Measurements from ENCODE around the gene PRRT1B. TPM values are rescaled to one million over a fixed set of nuclear protein-coding genes. Genes with fewer than 3 reads are reported as not detected.

Gene PRRT1B
- total RNA-seq, 2 donors from 2014 or later = not detected

- intact Hi-C loops (cut with DNase I) = no loop called here
- DNase-seq (no peak), ATAC-seq (no peak)
These were observed 30.9 kb downstream of the PRRT1B start for GRCh38 chr9:131575946-131576853.

DNA sequence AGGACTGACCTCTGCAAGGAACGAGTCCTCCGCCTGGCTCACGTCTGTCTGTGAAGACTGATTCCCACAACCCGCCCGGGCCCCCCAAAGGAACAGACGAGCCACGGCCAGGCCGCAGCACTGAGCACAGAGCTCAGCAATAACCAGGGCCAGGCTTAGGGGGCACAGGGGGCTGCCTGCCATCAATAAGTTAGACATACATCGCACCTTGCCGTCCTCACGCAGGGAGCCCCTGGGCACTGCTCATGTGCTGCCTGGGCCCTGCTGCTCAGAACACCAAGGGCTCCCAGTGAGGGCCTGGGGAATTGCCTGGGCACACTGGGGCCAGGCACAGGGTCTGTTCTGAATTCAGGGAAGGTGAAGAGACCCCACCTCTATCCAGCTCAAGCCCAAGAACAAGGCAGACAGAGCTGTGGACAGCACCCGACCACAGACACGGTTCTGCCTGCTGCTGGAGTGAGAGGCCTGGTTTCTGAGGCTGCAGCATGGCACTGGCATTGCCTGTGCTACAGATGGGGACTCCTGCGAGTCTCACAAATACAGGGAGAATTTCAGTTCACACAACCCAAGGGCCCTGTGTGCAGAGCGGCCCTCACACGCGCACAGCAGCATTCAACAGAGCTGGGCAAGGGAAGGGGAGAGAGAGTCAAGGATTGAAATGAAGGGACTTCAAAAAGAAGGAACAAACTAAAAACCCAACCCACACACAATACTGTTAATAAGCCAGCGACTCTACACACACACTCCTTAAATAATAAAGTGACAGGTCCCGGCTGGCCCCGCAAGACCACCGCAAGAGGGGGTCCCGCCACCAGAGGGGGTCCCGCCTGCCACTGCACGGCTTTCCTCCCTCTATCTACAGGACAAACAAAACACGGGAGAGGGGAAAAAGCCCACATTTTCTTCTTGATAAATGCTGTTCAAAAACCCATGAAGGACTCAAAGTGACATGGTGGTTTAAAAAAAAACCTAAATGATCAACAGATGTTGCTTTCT is 32.0 kb downstream of the PRRT1B start:
- intact Hi-C loops (cut with DNase I) = no loop called here
- ATAC-seq (no peak), DNase-seq (no peak)

GRCh38 chr9:131578021-131578420 is 32.7 kb downstream of the PRRT1B start:
- ATAC-seq (no peak), DNase-seq (no peak)
- intact Hi-C loops (cut with DNase I) = no loop called here

GRCh38 chr9:131578731-131579504 is 33.6 kb downstream of the PRRT1B start:
- no peak for DNase-seq
- peak in 1 of 2 donors; percentile 42 for ATAC-seq
- intact Hi-C loops (cut with DNase I) = no loop called here

- DNase-seq (no peak), ATAC-seq (peak; percentile 78 to 83)
- intact Hi-C loops (cut with DNase I) = no loop called here
These were observed 34.5 kb downstream of the PRRT1B start for GRCh38 chr9:131579789-131580211.

GRCh38 chr9:131580358-131580757 is 35.0 kb downstream of the PRRT1B start:
- no peak for DNase-seq
- intact Hi-C loops (cut with DNase I) = no loop called here
- no peak for ATAC-seq

DNA sequence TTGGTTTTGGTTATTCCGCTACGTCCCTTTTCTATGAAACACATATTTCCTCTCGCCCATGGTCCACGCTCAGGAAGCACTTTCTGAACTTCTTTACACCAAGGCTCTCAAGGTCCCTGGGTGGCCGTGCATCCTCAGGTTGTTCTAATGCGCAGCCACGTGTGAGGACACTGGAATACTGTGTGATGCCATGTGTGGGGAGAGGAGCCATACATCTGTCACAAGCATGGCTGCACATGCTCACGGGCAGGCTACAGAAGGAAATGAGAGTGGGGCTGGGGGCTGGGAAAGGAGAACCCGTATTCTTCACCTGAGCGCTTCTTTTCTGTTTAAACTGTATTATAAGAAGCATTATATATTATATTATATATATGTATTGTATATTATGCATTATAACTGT is 36.7 kb downstream of the PRRT1B start:
- DNase-seq (no peak), ATAC-seq (no peak)
- intact Hi-C loops (cut with DNase I) = no loop called here

- intact Hi-C loops (cut with DNase I) = no loop called here
- DNase-seq = no peak
- ATAC-seq = no peak
These were observed 37.4 kb downstream of the PRRT1B start for GRCh38 chr9:131582466-131583336.

DNA sequence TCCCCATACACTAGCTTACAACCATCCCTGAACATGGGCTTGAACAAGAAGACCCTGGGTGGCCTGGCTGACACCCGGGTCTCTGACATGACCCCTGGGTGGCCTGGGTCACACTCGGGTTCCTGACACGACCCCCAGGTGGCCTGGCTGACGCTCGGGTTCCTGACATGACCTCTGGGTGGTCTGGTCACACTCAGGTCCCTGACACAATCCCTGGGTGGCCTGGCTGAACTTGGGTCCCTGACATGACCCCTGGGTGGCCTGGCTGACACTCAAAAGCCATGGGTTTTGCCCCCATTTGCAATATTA is 38.0 kb downstream of the PRRT1B start:
- DNase-seq (no peak), ATAC-seq (no peak)
- intact Hi-C loops (cut with DNase I) = no loop called here

GRCh38 chr9:131583836-131584555 is 38.7 kb downstream of the PRRT1B start:
- DNase-seq (no peak), ATAC-seq (no peak)
- intact Hi-C loops (cut with DNase I) = no loop called here

- DNase-seq = no peak
- no peak for ATAC-seq
- intact Hi-C loops (cut with DNase I) = no loop called here
These were observed 39.5 kb downstream of the PRRT1B start for GRCh38 chr9:131584858-131585257.

GRCh38 chr9:131585375-131585774 is 40.1 kb downstream of the PRRT1B start:
- DNase-seq = no peak

GRCh38 chr9:131587331-131587730 is 42.0 kb downstream of the PRRT1B start:
- intact Hi-C loops (cut with DNase I) = no loop called here
- no peak for ATAC-seq
- DNase-seq = no peak

More at GRCh38 chr9:131585375-131585774, 40.1 kb downstream of the PRRT1B start:
- intact Hi-C loops (cut with DNase I) = no loop called here
- ATAC-seq = peak in 1 of 2 donors; percentile 39

GRCh38 chr9:131587906-131588305 is 42.6 kb downstream of the PRRT1B start:
- intact Hi-C loops (cut with DNase I) = no loop called here
- ATAC-seq = peak; percentile 30 to 53

DNA sequence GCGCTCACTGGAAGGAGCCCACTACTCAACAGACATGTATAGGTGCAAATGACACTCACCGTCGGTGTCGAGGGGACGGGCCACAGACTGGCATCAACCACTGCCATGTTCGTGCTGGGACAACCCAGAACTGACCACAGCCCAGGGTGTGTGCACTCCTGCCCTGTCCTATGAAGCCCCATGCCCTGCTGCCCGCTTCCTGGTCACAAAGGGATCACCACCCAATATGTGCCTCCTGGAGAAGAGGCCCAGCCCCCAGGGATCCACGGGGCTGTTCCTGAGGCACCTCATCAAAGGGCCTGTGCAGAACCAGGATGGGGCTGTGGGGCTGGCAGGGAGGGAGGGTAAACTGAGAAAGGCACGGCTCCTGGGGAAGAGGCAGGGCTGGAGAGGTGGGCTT is 43.1 kb downstream of the PRRT1B start:
- intact Hi-C loops (cut with DNase I) = no loop called here
- DNase-seq (no peak), ATAC-seq (no peak)

More at GRCh38 chr9:131587906-131588305, 42.6 kb downstream of the PRRT1B start:
- DNase-seq = no peak

GRCh38 chr9:131589124-131589711 is 43.9 kb downstream of the PRRT1B start:
- DNase-seq (peak; percentile 59), ATAC-seq (peak; percentile 18 to 40)
- intact Hi-C loops (cut with DNase I) = no loop called here

DNA sequence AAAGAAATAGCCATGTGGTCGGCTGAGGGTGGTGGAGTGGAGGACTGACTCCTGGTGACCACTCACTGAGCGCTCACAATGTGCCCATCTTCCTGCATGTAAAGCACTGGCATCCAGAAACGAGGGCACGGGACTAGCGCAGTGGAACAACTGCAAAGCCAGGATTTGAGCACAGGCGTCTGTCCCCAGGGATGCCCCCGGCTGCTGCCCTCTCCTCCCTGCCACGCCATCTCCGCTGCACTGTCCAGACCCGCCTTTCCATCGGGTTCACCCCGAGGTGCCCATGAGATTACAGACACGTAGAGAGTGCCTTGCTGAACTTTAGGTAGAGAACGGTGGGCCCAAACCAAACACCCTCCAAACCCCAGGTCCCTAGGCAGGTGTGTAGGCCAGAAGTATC is 44.7 kb downstream of the PRRT1B start:
- ATAC-seq = no peak
- DNase-seq = no peak
- intact Hi-C loops (cut with DNase I) = loop anchor here (2.0 to 5.0 kb wide), 2 partner anchors 152 to 153 kb away; partner anchors contain the start of gene RAPGEF1 (in 1 of the 2)
